ENCODE data around the gene ZNF396.

The ZNF396 gene

DNA sequence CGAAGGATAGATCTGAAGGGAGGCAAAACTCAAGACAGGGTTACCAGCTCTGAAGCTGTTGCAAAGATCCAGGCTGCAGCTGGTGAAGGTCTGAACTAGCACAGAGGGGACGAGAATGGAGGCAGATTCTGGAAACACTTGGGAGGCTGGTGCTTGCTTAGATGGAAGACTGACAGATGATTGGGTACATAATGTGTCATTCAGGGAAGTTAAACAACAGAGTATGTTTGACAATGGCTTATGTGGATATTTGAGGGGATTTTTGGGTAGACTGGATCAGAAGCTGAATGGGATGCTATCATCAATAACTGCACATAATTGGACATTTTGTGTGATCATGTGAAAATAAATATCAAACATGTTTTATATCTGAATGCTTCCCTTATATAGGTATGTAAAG lies 2.3 kb upstream of the ZNF396 start:
- no peak for DNase-seq

DNA sequence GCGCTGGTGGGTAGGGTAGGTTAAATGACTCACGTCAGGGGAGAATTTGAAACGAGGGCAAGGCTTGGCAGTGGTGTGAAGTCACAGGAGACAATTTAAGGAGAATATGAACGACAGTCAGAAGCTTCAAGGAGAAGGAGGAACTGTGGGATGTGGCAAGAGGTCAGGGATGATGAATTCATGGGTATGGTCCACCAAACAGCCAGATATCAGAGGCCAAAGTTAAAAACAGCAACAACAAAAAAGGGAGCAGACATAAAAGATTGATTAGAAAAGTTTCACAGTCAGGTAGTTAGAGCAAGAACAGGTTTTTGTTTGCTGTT lies 1.4 kb upstream of the ZNF396 start:
- DNase-seq = no peak

DNA sequence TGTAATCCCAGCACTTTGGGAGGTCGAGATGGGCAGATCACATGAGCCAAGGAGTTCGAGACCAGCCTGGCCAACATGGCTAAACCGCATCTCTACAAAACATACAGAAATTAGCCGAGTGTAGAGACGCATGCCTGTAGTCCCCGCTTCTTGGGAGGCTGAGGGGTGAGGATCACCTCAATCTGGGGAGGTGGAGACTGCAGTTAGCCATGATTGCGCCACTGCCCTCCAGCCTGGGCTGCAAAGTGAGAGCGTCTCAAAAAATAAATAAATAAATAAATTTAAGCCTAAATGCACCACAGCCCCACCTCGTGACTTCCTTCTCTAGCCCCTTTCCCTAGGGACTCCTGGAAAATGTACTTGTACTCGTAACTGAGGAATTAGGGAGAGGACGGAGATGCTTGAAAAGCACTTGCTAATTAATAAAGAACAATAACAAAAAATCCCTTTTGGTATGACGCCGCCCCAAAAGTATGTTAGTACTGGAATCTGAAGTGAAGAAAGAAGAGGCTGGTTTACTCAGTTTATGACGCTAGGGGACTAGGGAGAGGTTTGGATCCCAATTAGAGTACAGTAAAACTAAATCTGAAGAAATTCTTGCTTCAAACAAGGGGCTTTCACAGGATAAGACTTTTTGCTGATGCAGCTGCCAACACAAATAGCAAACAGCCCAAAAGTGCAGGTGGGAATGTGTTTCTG lies 887 bp upstream of the ZNF396 start:
- DNase-seq = no peak

DNA sequence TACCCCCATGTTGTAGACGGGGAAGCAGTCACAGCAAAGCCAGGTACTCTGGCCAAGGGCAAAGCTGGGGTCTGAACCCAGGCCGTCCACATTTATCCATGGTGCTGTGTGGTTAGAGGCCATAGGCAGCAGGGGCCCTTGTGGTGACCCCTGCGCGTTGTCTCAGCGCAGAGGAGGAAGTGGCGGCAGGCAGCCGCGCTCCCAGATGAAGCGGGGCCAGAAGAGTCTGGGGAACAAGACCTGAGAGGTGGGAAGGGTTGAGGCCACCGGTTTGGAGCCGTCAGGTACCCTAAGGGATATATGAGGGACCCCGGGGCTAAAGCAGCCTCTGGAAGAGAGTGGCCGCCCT lies 770 bp downstream of the ZNF396 start:
- DNase-seq = peak; percentile 13

DNA sequence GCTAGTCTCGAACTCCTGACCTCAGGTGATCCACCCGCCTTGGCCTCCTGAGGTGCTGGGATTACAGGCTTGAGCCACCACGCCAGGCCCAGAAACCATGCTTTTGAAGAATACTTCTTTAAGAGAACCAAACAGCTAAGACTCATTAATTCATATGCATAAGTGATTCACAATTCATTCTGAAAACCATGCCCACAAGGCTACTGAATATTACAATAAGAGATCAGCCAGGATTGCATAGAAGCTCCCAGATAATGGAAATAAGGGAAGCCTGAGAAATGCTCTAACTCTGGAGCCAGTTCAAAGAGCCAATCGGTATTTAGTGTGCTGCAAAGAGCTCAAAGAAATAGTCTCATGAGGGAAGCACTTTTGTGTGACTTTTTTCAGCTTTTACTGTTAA lies 2.4 kb downstream of the ZNF396 start:
- DNase-seq = no peak

DNA sequence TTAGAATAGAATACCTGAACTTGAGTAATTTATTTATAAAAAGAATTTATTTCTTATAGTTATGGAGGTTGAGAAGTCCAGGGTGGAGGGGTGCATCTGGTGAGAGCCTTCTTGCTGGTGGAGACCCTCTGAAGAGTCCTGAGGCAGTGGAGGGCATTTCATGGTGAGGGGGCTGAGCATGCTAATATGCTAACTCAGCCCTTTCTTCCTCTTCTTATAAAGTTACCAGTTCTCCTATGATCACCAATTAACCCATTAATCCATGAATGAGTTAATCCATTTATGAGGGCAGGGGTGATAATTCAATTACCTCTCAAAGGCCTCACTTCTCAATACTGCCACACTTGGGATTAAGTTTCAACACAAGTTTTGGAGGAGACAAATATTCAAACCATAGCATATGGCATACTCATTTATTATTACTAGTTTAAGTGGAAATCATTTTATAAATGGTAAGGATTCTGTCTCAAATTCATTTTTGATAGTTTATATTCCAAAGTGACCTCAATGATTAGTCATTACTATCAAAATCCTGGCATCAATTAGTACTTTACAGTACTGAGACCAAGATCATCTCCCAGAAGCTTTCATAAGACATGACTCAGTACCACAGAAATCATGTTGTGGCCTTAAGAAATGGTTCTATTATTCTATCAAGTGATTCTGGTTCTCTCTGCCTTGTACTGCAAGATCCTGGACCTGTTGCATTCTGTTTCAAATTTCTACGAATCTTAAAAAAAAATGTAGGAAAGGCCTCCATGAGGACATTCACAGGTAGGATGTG lies 5.5 kb downstream of the ZNF396 start:
- DNase-seq = no peak

DNA sequence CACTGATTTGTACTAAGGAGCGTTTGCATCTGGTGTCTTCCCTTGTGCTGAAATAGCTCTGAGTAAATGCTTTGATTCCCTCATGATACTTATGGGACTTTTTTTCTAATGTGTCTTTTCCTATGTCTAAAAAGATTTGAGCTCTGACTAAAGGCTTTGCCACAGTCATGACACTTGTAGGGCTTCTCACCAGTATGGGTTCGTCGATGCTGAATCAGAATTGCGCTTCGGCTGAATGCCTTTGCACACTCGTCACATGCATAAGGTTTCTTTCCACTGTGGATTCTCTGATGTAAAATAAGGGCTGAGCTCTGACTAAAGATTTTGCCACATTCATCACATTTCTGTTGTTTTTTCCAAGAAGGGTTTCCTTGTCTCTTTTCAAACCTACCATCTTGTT lies 8.0 kb downstream of the ZNF396 start:
- no peak for DNase-seq

DNA sequence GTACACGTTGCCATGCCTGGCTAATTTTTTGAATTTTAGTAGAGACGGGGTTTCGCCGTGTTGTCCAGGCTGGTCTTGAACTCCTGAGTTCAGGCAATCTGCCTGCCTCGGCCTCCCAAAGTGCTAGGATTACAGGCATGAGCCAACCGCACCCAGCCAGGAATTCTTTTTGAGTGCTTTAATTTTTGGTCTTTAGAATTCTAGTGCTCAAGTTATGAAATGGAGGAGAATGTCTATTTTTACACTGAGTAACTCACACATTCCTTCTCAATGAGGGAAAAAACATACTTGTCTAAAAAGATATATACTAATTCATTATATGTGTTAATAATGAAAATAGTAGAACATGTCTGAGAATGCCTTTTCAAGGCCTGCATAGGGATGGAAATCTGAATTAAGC lies 8.5 kb downstream of the ZNF396 start:
- DNase-seq = no peak

DNA sequence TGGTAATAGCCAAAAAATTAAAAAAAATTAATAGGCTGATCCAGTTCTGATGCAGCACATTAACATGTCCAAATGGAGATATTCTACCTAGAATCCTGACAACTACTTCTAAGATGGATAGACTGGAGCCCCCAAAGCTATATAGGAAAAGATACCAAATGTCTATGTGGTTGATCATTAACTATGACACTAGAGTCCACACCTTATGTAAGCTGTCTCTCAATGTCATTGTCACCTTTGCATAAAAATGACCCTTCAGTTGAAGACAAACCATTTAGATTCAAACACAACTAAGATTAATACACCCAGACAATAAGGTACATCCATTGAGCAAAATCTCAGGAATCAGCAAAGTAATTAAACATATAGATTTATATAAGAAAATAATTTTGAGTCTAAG lies 14.6 kb downstream of the ZNF396 start:
- DNase-seq = no peak

DNA sequence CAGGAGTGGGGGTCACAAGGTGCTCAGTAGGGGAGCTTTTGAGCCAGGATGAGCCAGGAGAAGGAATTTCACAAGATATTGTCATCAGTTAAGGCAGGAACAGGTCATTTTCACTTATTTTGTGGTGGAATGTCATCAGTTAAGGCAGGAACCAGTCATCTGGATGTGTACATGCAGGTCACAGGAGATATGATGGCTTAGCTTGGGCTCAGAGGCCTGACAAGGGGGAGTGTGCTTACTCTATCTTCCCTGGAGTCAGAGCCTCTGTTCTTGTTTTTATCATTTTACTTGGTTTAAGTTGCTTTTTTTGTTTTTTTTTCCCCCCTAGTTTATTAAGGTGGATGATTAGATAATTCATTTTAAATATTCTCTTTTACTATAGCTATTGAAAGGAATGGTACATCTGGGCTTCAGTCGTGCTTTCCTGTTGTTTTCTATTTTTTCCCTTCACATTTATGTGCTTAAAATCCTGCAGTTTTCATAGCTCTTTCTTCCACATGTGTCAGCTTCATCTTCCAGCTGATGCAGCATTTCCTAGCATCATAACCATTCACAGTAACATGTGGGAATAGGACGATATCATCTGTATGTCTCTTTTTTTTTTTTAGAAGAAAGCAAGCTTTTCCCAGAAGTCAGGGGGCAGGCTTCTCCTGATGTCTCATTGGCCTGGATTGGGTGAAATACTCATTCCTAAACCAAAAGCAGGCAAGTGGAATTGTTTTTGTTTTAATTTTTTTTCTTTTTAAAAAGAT lies 15.4 kb downstream of the ZNF396 start:
- no peak for DNase-seq

DNA sequence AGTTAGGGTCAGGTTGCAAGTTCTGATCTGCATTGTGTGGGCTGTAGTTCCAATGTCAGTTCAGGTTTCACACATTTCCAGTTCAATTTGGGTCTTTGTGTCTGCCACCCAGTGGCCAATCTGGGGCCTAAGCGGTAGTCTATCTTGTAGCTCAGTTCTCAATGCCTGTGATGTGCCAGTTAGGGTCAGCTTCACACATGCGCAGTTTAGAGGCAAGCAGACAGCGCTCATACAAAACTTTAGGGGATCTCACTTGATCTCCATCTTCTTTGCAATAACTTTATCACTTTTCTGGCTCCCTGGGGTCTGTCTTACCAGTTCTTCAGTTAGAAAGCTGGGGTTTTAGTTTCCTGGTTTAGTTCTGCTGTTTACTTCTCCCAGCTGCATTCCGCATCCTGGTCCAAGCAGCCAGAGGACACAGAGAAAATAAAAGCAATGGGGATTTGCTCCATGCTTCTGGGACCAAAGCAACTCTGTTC lies 22.0 kb downstream of the ZNF396 start:
- peak; percentile 56 for DNase-seq

DNA sequence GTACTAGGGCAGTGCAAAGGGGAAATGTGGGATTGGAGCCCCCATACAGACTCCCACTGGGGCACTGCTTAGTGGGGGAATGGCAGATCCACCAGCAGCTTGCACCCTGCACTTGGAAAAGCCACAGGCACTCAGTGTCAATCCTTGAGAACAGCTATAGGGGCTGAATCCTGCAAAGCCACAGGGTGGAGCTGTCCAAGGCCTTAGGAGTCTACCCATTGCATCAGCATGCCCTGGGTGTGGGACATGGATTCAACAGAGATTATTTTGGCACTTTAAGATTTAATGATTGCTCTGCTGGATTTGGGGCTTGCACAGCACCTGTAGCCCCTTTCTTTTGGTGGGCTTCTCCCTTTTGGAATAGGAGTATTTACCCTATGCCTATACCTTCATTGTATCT lies 24.4 kb downstream of the ZNF396 start:
- no peak for DNase-seq

DNA sequence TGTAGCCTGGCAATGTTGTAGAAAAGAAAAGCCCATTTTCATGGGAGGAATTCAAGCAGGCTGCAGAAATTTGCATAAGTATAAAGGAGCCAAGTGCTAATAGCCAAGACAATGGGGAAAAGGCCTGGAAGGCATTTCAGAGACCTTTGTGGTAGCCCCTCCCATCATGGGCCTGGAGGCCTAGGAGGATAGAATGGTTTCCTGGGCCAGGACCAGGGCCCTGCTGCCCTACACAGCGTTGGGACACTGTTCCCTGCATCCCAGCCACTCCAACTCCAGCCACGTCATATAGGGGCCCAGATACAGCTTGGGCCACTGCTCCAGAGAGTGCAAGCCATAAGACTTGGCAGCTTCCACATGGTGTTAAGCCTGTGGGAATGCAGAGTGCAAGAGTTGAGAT lies 24.9 kb downstream of the ZNF396 start:
- DNase-seq = no peak

DNA sequence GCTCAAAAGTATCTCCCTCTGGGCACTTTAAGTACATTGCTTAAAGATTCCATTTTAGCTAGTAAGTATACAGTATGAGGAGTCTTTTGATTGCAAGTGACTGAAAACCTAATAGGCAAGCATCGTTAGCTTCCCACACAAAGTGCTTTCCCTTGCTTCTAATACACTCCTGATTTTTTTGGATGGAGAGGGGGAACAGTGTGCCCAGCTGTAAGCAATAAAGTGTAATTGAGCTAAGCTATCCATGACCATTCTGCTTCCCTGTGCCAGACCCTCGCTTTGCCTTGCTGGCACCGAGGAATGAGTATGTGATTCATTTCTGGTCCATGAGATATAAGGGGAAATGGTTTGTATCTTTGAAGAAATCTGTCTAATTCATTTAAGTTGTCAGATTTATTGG lies 29.1 kb downstream of the ZNF396 start:
- DNase-seq = no peak

DNA sequence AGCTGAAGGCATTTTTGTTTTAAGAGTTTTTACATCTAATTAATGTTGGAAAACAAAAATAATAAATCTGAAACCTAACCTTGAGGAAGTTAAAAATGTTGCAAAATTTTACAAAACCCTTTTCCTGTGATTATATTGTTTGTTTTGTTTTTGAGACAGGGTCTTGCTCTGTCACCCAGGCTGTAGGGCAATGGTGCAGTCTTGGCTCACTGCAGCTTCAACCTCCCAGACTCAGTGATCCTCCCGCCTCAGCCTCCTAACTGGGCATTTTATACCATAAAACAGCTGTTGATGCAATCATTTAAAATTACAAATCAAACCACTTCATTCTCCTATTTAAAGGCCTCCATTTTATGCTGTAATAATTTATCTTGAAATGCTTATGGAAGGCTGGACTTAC lies 31.2 kb downstream of the ZNF396 start:
- DNase-seq = no peak

DNA sequence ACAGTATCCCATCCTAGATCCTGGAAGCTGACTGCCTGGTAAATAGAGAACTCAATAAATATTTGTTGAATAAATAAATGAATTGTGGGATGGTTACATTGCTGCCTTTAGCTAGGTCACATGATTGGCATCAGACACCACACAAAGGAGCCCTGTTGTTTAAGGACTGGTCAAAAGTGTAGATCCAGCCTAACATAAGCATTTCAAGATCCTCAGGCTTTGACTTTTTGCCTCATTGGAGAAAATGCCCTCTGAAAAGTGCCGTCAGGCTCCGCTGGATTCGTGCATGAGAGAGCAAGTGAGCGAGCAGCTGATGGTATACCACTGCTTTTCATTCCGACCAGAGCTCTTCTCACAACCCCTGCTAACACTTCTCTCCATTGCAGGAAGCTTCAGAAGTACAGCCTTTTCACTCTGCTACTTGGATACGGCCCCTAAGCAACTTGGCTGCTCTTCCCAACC lies 31.6 kb downstream of the ZNF396 start:
- no peak for DNase-seq

DNA sequence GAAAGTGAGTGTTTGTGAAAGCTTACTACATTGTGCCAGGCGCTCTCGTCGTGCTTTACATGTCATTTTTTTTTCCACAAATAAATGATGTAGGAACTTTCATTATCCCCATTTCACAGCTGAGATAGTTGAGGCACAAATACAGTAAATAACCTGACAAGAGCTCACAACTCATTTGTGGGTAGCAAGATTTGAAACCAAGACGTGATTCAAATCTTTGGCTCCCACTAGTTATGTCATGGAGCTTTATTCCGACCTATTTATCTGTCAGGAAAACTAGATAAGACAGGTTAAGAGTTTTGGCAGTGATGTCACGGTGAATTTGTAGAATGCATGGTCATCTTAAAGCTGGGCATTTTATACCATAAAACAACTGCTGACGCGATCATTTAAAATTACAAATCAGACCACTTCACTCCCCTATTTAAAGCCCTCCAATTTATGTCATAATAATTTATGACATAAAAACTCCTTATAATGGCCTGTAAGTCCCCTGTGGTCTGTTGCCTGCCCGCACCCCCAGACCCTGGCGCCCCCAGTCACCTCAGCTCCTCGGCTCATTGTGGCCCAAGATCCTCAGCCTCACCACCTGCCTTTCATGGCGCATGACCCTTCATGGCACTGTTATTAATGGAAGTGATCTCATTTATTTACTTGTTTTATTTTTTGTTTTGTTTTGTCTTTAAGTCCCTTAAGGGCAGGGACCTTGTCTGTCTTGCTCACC lies 32.2 kb downstream of the ZNF396 start:
- peak; percentile 3 for DNase-seq

DNA sequence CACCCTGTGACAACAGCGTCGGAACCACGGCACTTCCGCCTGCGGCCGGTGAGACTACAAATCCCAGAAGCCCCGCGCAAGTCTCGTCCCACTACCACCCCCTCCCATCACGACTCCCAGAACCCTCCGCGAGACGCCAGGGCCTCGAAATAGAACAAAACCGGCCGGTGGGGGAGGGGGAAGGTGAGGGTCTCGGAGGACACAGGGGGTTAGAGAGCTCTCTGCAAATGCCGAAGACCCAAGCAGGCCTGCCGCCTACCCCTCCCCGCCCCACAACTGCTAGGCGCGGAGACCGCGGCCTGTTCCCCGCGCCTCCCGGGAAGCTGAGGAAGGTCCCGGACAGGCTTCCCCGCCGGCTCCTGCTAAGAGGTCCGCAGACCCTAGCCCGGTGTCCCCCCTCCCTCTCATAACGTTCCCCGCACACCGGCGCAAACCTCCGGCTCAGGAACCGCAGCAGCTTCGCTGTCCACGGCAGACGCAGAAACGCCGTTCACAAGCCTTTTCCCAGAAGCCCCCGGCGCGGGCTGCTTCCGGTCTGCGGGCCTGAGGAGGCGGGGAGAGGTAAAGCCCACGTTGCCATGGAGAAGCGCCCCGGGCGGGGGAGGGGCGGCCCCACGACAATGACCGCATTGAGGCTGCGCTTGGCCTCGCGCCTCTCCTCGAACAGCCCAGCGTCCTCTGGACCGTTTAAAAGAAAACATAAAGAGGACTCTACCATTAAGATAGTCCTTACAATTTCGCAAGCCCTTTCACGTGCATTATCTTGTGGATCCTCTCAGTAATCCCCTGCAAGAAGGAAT lies 33.0 kb downstream of the ZNF396 start, which contains the start of gene ZNF24:
TSS of gene ZNF24 (minus strand) at position 485 of the 800 bp plus-strand sequence. CDS start 3,770 bp downstream, outside the sequence.
- DNase-seq = peak; percentile 95

DNA sequence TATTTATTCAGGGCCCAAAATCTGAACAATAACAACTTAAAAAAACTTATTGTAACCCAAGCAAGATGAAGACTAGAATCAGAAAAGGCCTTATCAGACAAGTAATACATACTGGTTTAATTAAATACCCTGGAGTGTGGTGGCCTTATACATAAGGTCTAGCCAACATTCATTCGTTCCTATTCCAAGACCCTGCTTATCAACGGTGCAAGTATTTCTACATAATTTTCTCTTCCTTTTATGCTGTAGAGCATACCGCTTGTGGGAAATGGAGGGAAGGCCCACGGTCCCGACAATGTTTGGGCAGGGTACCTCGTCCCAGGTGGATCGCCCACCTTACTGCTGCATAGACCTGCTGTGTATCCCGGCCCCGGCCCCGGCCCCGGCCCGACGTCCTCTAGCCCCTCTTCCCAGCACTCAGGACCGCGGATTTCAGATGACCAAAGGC lies 33.6 kb downstream of the ZNF396 start:
- DNase-seq = no peak

DNA sequence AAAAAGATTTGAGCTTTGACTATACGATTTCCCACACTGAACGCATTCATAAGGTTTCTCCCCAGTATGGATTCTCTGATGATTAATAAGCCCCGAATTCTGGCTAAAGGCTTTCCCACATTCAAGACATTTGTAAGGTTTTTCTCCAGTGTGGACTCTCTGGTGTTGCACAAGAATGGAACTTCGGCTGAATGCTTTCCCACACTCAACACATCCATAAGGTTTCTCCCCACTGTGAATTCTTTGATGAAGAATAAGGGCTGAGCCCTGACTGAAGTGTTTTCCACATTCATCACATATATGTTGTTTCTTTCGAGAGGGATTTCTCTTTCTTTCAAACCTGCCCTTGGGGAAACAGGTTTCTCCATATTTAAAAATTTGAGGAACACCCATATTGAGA lies 39.9 kb downstream of the ZNF396 start:
- DNase-seq = no peak

DNA sequence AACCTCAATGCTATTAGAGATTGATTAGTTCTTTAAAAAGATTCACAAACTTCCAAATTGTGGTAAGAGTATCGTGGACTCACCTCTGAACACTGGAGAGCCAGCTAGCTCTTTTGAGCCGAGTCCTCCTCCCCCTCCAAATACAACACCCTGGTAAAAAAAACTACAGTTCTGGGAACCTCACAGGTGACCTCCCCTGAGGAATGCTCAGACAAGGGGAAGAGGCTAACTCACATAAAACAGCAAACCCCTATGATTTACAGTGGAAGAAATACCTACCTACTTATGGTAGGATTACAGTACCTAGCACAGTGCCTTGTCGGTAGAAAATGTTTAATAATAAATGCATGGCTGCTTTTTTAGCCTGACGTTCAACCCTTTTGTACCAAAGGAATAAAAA lies 41.3 kb downstream of the ZNF396 start:
- no peak for DNase-seq

DNA sequence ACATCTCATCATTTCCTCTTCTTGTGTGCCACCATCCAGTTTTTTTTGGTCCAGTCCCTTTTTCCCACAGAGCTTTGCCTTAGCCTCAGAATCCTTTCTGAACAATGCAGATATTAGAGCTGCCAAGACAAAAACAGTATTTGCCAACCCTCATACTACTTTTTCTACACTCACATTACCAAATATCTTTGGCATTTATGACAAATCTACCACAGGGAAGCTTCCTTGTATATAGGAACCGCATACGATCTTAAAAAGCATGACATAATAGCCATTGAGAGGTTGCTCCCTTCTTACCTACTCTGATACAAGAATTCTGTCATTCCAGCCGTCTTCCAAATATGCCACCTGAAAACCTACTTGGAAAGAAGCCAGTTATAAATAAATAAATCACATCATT lies 42.3 kb downstream of the ZNF396 start:
- no peak for DNase-seq
